ENCODE data around the gene BTBD17. TPM values are rescaled to one million over a fixed set of nuclear protein-coding genes. Genes with fewer than 3 reads are reported as not detected.
A peak's percentile ranks its signal among the peaks of the same experiment; 100 is the strongest.

BTBD17 gene
- total and polyA plus RNA-seq, 2 experiments from 2014 or later: 1.9 to 5.0 TPM

GRCh38 chr17:74339537-74340195 lies 22.0 kb downstream of the BTBD17 start:
- H3K27me3 Mint-ChIP-seq (ENCODE audit: insufficient read depth, low read depth, poor library complexity): peaks cover 4% of the 10 kb centered on the region

GRCh38 chr17:74337834-74338500 lies 23.7 kb downstream of the BTBD17 start:
- Histone ChIP-seq H3F3A (replicated peaks; ENCODE audit: low read depth) (no peaks in the 10 kb centered on the region), H3K4me1 (ENCODE audit: insufficient read depth) (no peaks in the 10 kb centered on the region), H3K4me2 (no peak overlapping the region), H3K27ac (ENCODE audit: low read depth) (no peak overlapping the region), H3K79me2 (replicated peaks; ENCODE audit: insufficient read depth) (no peaks in the 10 kb centered on the region), H3K4me3 (no peak overlapping the region), H2AFZ (no peak overlapping the region), H3K27me3 (ENCODE audit: insufficient read depth) (no peaks in the 10 kb centered on the region), H3K36me3 (ENCODE audit: insufficient read depth) (no peaks in the 10 kb centered on the region), H4K20me1 (replicated peaks; ENCODE audit: insufficient read depth) (no peaks in the 10 kb centered on the region), H3K9me2 (ENCODE audit: insufficient read depth) (no peaks in the 10 kb centered on the region)
- no peak for DNase-seq (ENCODE audit: low spot score)
- ATAC-seq: no peak
- H3K4me3 Mint-ChIP-seq: no peak overlapping the region
- no peaks in the 10 kb centered on the region for H3K36me3 Mint-ChIP-seq (ENCODE audit: low read depth)
- H3K27me3 Mint-ChIP-seq (ENCODE audit: insufficient read depth, low read depth, poor library complexity): peaks cover 4% of the 10 kb centered on the region
- H3K9me3 Mint-ChIP-seq: no peaks in the 10 kb centered on the region; the same call in 2 of the 3 replicates
- peaks cover 17% of the 10 kb centered on the region for H3K4me1 Mint-ChIP-seq
- H3K27ac Mint-ChIP-seq: 0 out of 2 replicates have a peak overlapping the region, but pooled peaks have one; percentile 40
- TF ChIP-seq NANOG (IDR thresholded peaks at IDR 0.05; ENCODE audit: borderline replicate concordance) (no peak), CTCF (conservative IDR thresholded peaks at IDR 0.05; ENCODE audit: low read depth in 2 of 2) (no peak), POLR2AphosphoS5 (IDR thresholded peaks at IDR 0.05; ENCODE audit: low read depth) (no peak), REST (IDR thresholded peaks at IDR 0.05; ENCODE audit: unreplicated experiment) (no peak), ZNF462 (CRISPR knock-in tag; IDR thresholded peaks at IDR 0.05) (no peak)

More at GRCh38 chr17:74339537-74340195, 22.0 kb downstream of the BTBD17 start:
- Histone ChIP-seq H3K79me2 (replicated peaks; ENCODE audit: insufficient read depth) (no peaks in the 10 kb centered on the region), H3K36me3 (ENCODE audit: insufficient read depth) (no peaks in the 10 kb centered on the region), H3K9me2 (ENCODE audit: insufficient read depth) (no peaks in the 10 kb centered on the region), H3K4me3 (no peak overlapping the region), H3K27me3 (ENCODE audit: insufficient read depth) (no peaks in the 10 kb centered on the region), H3F3A (replicated peaks; ENCODE audit: low read depth) (no peaks in the 10 kb centered on the region), H3K4me1 (ENCODE audit: insufficient read depth) (no peaks in the 10 kb centered on the region), H3K27ac (ENCODE audit: low read depth) (no peak overlapping the region), H3K4me2 (no peak overlapping the region), H2AFZ (no peak overlapping the region), H4K20me1 (replicated peaks; ENCODE audit: insufficient read depth) (no peaks in the 10 kb centered on the region)
- TF ChIP-seq JUNB (IDR thresholded peaks at IDR 0.05; ENCODE audit: unreplicated experiment): no peak
- TF ChIP-seq, protein P1, sequence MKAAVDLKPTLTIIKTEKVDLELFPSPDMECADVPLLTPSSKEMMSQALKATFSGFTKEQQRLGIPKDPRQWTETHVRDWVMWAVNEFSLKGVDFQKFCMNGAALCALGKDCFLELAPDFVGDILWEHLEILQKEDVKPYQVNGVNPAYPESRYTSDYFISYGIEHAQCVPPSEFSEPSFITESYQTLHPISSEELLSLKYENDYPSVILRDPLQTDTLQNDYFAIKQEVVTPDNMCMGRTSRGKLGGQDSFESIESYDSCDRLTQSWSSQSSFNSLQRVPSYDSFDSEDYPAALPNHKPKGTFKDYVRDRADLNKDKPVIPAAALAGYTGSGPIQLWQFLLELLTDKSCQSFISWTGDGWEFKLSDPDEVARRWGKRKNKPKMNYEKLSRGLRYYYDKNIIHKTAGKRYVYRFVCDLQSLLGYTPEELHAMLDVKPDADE (IDR thresholded peaks at IDR 0.05): no peak
- Mint-ChIP-seq H3K27ac (no peak overlapping the region), H3K36me3 (ENCODE audit: low read depth) (no peaks in the 10 kb centered on the region), H3K4me3 (no peak overlapping the region), H3K4me1 (peaks cover 17% of the 10 kb centered on the region), H3K9me3 (no peaks in the 10 kb centered on the region; the same call in 2 of the 3 replicates)
- ATAC-seq (no peak), DNase-seq (ENCODE audit: low spot score) (no peak)

Measured in GM23338 (cell line).